SU-DHL-6 (cell line): ENCODE measurements around the gene ANKRD55.

Experiments used
- CTCF ChIP-seq: fragments of 200-600 bp; sonication (generic); IDR thresholded peaks from one replicate; pipeline ENCODE4 v1.5.1; 2017; ENCODE audit warnings: antibody characterized with exemption, mild to moderate bottlenecking, low read length, moderate library complexity; ENCODE audit not compliant: insufficient read depth, poor library complexity, severe bottlenecking
- EZH2phosphoT487 ChIP-seq: fragments of 200-600 bp; sonication (generic), shearing (Covaris generic); conservative IDR thresholded peaks from 2 replicates; pipeline ENCODE4 v1.6.1; 2018; ENCODE audit warnings: mild to moderate bottlenecking, antibody characterized with exemption, low read length, moderate library complexity, mixed read lengths

GRCh38 chr5:56105511-56106291 is 127.4 kb downstream of the ANKRD55 start:
- TF ChIP-seq CTCF = no peak
- TF ChIP-seq EZH2phosphoT487 = no peak
